Measurements from ENCODE around the gene TMEM132C. TPM values are rescaled to one million over a fixed set of nuclear protein-coding genes. Genes with fewer than 3 reads are reported as not detected.

The TMEM132C gene
- polyA plus RNA-seq, 1 of the 3 experiments (the other 2 are of a cell fraction) = not detected

GRCh38 chr12:128685903-128686475 lies 419.0 kb downstream of the TMEM132C start:
- ChIA-PET CTCF (no interaction called here), POLR2A (no interaction called here)
- no peaks in the 10 kb centered on the region for H3K79me2 ChIP-seq (ENCODE audit: insufficient read depth)
- no peak overlapping the region for H3K4me3 ChIP-seq (ENCODE audit: low read depth in 2 of 2, low read length in 1 of 2)
- no peak overlapping the region for H2AFZ ChIP-seq (ENCODE audit: low read depth)
- H3K9ac ChIP-seq = no peak overlapping the region
- 62% methylated on average over 11 of the region's 11 CpGs for WGBS (ENCODE audit: low lambda C conversion rate)
- H3K27me3 ChIP-seq (ENCODE audit: insufficient read depth) = no peaks in the 10 kb centered on the region
- H3K36me3 ChIP-seq (replicated peaks in 1 of 2; ENCODE audit: control insufficient read depth in 1 of 2, insufficient read depth in 2 of 2, low read length in 1 of 2) = no peaks in the 10 kb centered on the region
- no peaks in the 10 kb centered on the region for H3K9me3 ChIP-seq
- H3K9me2 ChIP-seq = no peaks in the 10 kb centered on the region
- H4K20me1 ChIP-seq (ENCODE audit: insufficient read depth) = no peaks in the 10 kb centered on the region
- no peaks in the 10 kb centered on the region for H3F3A ChIP-seq (replicated peaks; ENCODE audit: insufficient read depth)
- H3K27ac ChIP-seq (ENCODE audit: low read depth in 2 of 2, low read length in 1 of 2) = no peak overlapping the region
- no peak for DNase-seq
- H3K4me2 ChIP-seq = no peak overlapping the region
- H3K4me1 ChIP-seq (ENCODE audit: control insufficient read depth in 1 of 2, insufficient read depth in 2 of 2, low read depth in 1 of 2, low read length in 1 of 2) = no peaks in the 10 kb centered on the region
- TF ChIP-seq MAX (IDR thresholded peaks at IDR 0.05; ENCODE audit: low read depth) (no peak), CHD2 (IDR thresholded peaks at IDR 0.05; ENCODE audit: low read length, partially characterized antibody) (no peak), ZBTB33 (IDR thresholded peaks at IDR 0.05; ENCODE audit: borderline replicate concordance, low read depth) (no peak), RAD21 (IDR thresholded peaks at IDR 0.05; ENCODE audit: low read length) (no peak), GATA2 (CRISPR knock-in tag; IDR thresholded peaks at IDR 0.05) (no peak)

- CTCF ChIA-PET = no interaction called here
- H2AFZ ChIP-seq (ENCODE audit: low read depth) = no peak overlapping the region
These were observed 420.9 kb downstream of the TMEM132C start for GRCh38 chr12:128687851-128688250.

More at GRCh38 chr12:128687851-128688250, 420.9 kb downstream of the TMEM132C start:
- POLR2A ChIA-PET = no interaction called here
- DNase-seq = no peak
- H3K79me2 ChIP-seq (ENCODE audit: insufficient read depth) = no peaks in the 10 kb centered on the region
- no peaks in the 10 kb centered on the region for H3K4me1 ChIP-seq (ENCODE audit: control insufficient read depth in 1 of 2, insufficient read depth in 2 of 2, low read depth in 1 of 2, low read length in 1 of 2)
- H3K9ac ChIP-seq = no peak overlapping the region
- TF ChIP-seq IRF3 (IDR thresholded peaks at IDR 0.05; ENCODE audit: low read depth, low read length) (no peak), GABPA (IDR thresholded peaks at IDR 0.05; ENCODE audit: low read depth) (no peak), TCF12 (IDR thresholded peaks at IDR 0.05) (no peak), JUND (IDR thresholded peaks at IDR 0.05) (no peak), USF2 (IDR thresholded peaks at IDR 0.05; ENCODE audit: borderline replicate concordance, low read depth, low read length) (no peak), GATA2 (CRISPR knock-in tag; IDR thresholded peaks at IDR 0.05) (no peak), MEF2A (IDR thresholded peaks at IDR 0.05; ENCODE audit: borderline replicate concordance, low read depth) (no peak)
- no peaks in the 10 kb centered on the region for H4K20me1 ChIP-seq (ENCODE audit: insufficient read depth)
- no peaks in the 10 kb centered on the region for H3K9me2 ChIP-seq
- no peaks in the 10 kb centered on the region for H3K36me3 ChIP-seq (replicated peaks in 1 of 2; ENCODE audit: control insufficient read depth in 1 of 2, insufficient read depth in 2 of 2, low read length in 1 of 2)
- H3K27ac ChIP-seq (ENCODE audit: low read depth in 2 of 2, low read length in 1 of 2) = no peak overlapping the region
- no peak overlapping the region for H3K4me2 ChIP-seq
- 11% methylated on average over 7 of the region's 7 CpGs for WGBS (ENCODE audit: low lambda C conversion rate)
- no peaks in the 10 kb centered on the region for H3K9me3 ChIP-seq
- no peak overlapping the region for H3K4me3 ChIP-seq (ENCODE audit: low read depth in 2 of 2, low read length in 1 of 2)
- no peaks in the 10 kb centered on the region for H3F3A ChIP-seq (replicated peaks; ENCODE audit: insufficient read depth)
- H3K27me3 ChIP-seq (ENCODE audit: insufficient read depth) = no peaks in the 10 kb centered on the region

Measured in SK-N-SH (cell line).